Measurements from ENCODE around the gene NEAT1.

NEAT1 gene

DNA sequence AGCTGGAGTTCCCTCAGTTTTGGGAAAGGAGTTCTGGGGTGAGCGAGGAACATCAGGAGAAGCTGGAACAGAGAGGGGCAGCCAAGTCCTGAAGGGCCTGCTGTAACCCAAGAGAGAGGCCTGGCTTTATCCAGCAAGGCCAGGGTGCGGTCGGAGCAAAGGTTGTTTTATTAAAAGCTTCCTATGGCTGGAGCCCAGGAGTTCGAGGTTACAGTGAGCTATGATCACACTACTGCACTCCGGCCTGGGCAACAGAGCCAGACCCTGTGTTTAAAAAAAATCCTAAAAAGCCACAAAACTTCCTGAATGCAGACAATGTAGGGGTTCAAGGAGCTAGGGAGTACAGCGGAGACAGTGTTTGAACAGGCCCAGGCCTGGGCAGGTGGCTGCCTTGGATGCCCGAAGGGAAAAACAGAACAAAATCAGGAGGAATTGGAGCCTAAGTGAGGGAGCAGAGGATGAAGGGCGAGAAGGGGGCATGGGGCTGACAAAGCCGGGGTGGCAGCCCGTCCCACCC, 54.1 kb downstream of the NEAT1 start:
- TF ChIP-seq, protein P1, sequence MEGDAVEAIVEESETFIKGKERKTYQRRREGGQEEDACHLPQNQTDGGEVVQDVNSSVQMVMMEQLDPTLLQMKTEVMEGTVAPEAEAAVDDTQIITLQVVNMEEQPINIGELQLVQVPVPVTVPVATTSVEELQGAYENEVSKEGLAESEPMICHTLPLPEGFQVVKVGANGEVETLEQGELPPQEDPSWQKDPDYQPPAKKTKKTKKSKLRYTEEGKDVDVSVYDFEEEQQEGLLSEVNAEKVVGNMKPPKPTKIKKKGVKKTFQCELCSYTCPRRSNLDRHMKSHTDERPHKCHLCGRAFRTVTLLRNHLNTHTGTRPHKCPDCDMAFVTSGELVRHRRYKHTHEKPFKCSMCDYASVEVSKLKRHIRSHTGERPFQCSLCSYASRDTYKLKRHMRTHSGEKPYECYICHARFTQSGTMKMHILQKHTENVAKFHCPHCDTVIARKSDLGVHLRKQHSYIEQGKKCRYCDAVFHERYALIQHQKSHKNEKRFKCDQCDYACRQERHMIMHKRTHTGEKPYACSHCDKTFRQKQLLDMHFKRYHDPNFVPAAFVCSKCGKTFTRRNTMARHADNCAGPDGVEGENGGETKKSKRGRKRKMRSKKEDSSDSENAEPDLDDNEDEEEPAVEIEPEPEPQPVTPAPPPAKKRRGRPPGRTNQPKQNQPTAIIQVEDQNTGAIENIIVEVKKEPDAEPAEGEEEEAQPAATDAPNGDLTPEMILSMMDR (conservative IDR thresholded peaks at IDR 0.05; ENCODE audit: low read depth, low read length) = no peak
- Histone ChIP-seq H3K4me2 (peak overlapping the region; percentile 95), H3K79me2 (ENCODE audit: insufficient read depth, low read depth) (peaks cover 24% of the 10 kb centered on the region)

DNA sequence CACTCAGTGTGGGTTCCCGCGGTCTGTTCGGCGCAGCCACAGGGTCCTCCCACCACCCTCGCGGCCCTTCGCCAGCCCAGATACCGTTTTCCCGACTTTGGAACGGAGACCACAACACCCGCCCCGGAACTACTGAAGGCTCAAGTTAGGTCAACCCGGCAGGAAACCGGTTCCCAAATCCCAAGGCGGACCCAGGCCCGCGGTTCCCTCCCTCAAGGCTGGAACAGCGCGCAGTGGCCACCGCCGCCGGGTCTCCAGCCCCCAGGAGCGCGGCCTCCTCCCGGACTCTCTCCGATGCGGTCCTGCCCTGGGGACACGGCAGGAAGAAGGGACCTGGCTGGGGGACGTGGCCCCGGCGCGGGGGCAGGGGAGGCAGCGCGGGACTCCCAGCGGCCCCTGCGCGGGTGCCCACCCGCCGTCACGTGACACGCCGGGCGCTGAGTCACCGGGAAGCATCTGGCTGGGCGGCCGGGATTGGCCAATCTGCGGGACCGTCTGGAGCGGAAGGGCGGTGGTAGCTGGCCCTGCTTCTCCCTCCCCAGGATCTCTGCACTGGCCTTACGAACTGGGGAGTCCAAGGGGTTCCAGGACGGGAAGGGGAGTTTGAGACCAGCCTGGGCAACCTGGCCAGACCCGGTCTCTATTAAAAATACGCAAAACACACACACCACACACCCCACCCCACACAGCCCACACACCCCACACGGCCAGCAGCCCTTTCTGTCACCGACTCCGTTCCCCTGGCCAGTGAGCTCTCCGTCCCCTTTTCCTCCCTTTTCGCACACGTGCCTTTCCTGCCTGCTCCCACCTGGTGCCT, 54.8 kb downstream of the NEAT1 start:
- H3K27me3 ChIP-seq (ENCODE audit: insufficient read depth, low read depth) = no peaks in the 10 kb centered on the region
- peak overlapping the region; percentile 92 for H3K27ac ChIP-seq
- H4K20me1 ChIP-seq (ENCODE audit: insufficient read depth) = no peaks in the 10 kb centered on the region
- no peaks in the 10 kb centered on the region for H3K36me3 ChIP-seq (ENCODE audit: insufficient read depth)
- H2AFZ ChIP-seq (ENCODE audit: low read depth) = peak overlapping the region; percentile 34; the same call in 1 of the 2 replicates
- no peak overlapping the region for H3K4me3 ChIP-seq (IDR thresholded peaks at IDR 0.05; ENCODE audit: insufficient read depth, low read depth, low read length)
- H3K4me2 ChIP-seq = peak overlapping the region; percentile 95
- peak overlapping the region; percentile 93 for H3K9ac ChIP-seq
- peaks cover 24% of the 10 kb centered on the region for H3K79me2 ChIP-seq (ENCODE audit: insufficient read depth, low read depth)
- H3K4me1 ChIP-seq (ENCODE audit: low read depth, poor library complexity, severe bottlenecking) = peaks cover 74% of the 10 kb centered on the region
- TF ChIP-seq, protein P1 (conservative IDR thresholded peaks at IDR 0.05; ENCODE audit: low read depth, low read length) = no peak

More for the DNA sequence above, 54.1 kb downstream of the NEAT1 start:
- H3K9ac ChIP-seq = peak overlapping the region; percentile 93
- no peaks in the 10 kb centered on the region for H3K27me3 ChIP-seq (ENCODE audit: insufficient read depth, low read depth)
- H3K4me1 ChIP-seq (ENCODE audit: low read depth, poor library complexity, severe bottlenecking) = peaks cover 79% of the 10 kb centered on the region
- H2AFZ ChIP-seq (ENCODE audit: low read depth) = no peak overlapping the region
- peak overlapping the region; percentile 92 for H3K27ac ChIP-seq
- H4K20me1 ChIP-seq (ENCODE audit: insufficient read depth) = no peaks in the 10 kb centered on the region
- no peak overlapping the region for H3K4me3 ChIP-seq (IDR thresholded peaks at IDR 0.05; ENCODE audit: insufficient read depth, low read depth, low read length)
- H3K36me3 ChIP-seq (ENCODE audit: insufficient read depth) = no peaks in the 10 kb centered on the region

DNA sequence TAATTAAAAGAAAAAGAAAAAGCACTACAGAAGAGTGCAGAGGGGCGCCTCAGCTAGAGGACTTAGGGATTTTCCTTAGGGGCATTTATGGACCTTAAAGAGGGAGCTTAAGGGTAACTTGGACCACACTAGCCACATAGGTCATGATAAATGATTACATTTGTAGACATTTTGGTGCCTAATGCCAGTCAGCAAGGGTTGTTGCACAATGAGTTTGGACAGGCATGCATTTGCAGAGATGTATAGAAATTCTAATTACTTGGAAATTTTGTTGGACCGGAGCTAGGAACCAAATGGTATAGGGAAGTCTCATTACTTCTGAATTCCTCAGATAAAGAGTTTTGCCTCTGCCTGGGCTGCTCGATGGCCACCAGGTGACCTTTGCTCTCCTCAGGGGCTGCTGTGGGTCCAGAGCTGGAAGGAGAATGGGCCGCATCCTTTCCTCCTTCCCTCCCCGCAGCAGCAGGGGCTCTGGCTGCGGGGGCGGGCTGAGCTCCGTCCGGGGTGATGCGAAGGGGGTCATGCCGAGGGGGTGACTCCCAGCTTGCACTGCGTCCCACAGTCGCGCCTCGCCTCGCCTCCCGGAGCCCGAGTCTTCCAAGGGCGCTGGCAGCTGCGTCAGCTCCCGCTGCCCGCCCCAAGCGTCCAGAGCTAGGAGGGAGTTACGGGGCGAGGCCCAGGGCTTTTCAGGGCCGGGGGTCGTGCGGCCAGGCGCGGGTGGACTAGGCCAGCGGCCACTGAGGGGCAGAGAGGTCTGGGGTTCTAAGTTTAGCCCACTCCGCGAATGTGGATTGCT, 56.0 kb downstream of the NEAT1 start:
- peak overlapping the region; percentile 92; the same call in 1 of the 2 replicates for H3K27ac ChIP-seq
- H3K4me2 ChIP-seq = peak overlapping the region; percentile 51; the same call in 1 of the 2 replicates
- H3K4me3 ChIP-seq (IDR thresholded peaks at IDR 0.05; ENCODE audit: insufficient read depth, low read depth, low read length) = no peak overlapping the region
- H3K9ac ChIP-seq = peak overlapping the region; percentile 93; the same call in 1 of the 2 replicates
- no peaks in the 10 kb centered on the region for H4K20me1 ChIP-seq (ENCODE audit: insufficient read depth)
- no peaks in the 10 kb centered on the region for H3K27me3 ChIP-seq (ENCODE audit: insufficient read depth, low read depth)
- peaks cover 64% of the 10 kb centered on the region for H3K4me1 ChIP-seq (ENCODE audit: low read depth, poor library complexity, severe bottlenecking)
- H3K36me3 ChIP-seq (ENCODE audit: insufficient read depth) = no peaks in the 10 kb centered on the region
- TF ChIP-seq, protein P1 (conservative IDR thresholded peaks at IDR 0.05; ENCODE audit: low read depth, low read length) = no peak
- H3K79me2 ChIP-seq (ENCODE audit: insufficient read depth, low read depth) = peaks cover 24% of the 10 kb centered on the region
- H2AFZ ChIP-seq (ENCODE audit: low read depth) = 0 out of 2 replicates have a peak overlapping the region, but pooled peaks have one; percentile 22
